ENCODE results near the gene DSP. TPM values are rescaled to one million over a fixed set of nuclear protein-coding genes. Genes with fewer than 3 reads are reported as not detected.

The DSP gene
- total and polyA plus RNA-seq, 2 donors from 2014 or later, result 14.7 to 96.2 TPM

GRCh38 chr6:7507600-7507999 is 33.9 kb upstream of the DSP start:
- Histone ChIP-seq H3K4me3 (ENCODE audit: low read length in 3 of 3) (no peak overlapping the region), H3K4me1 (ENCODE audit: control insufficient read depth in 2 of 3, insufficient read depth in 2 of 3, low read depth in 1 of 3, low read length in 3 of 3) (peaks cover 0 to 5% (median 0%) of the 10 kb centered on the region in 3 donors), H3K27ac (ENCODE audit: low read depth in 2 of 2, low read length in 2 of 2) (no peak overlapping the region), H3K27me3 (ENCODE audit: control insufficient read depth, insufficient read depth, low read length) (no peaks in the 10 kb centered on the region), H3K9me3 (ENCODE audit: control insufficient read depth in 2 of 3, insufficient read depth in 1 of 3, low read length in 3 of 3) (no peaks in the 10 kb centered on the region), H3K9ac (ENCODE audit: low read length in 3 of 3) (no peak overlapping the region), H3K36me3 (ENCODE audit: control insufficient read depth in 2 of 3, insufficient read depth in 3 of 3, low read length in 3 of 3) (no peaks in the 10 kb centered on the region)
- no peak for DNase-seq
- no peak for TF ChIP-seq CTCF (IDR thresholded peaks at IDR 0.05; ENCODE audit: borderline replicate concordance, extremely low read depth, insufficient read depth)
- intact Hi-C loops (cut with DNase I), result no loop called here
- no peak for FAIRE-seq

GRCh38 chr6:7512320-7512719 is 29.2 kb upstream of the DSP start:
- Histone ChIP-seq H3K36me3 (ENCODE audit: control insufficient read depth in 2 of 3, insufficient read depth in 3 of 3, low read length in 3 of 3) (no peaks in the 10 kb centered on the region), H3K27me3 (ENCODE audit: control insufficient read depth, insufficient read depth, low read length) (no peaks in the 10 kb centered on the region), H3K9me3 (ENCODE audit: control insufficient read depth in 2 of 3, insufficient read depth in 1 of 3, low read length in 3 of 3) (no peaks in the 10 kb centered on the region), H3K27ac (ENCODE audit: low read depth in 2 of 2, low read length in 2 of 2) (no peak overlapping the region), H3K4me3 (ENCODE audit: low read length in 3 of 3) (no peak overlapping the region), H3K4me1 (ENCODE audit: control insufficient read depth in 2 of 3, insufficient read depth in 2 of 3, low read depth in 1 of 3, low read length in 3 of 3) (no peaks in the 10 kb centered on the region), H3K9ac (ENCODE audit: low read length in 3 of 3) (no peak overlapping the region)
- DNase-seq (no peak), FAIRE-seq (no peak)
- intact Hi-C loops (cut with DNase I), result no loop called here
- TF ChIP-seq CTCF (IDR thresholded peaks at IDR 0.05; ENCODE audit: borderline replicate concordance, extremely low read depth, insufficient read depth), result no peak

GRCh38 chr6:7513529-7513928 is 27.9 kb upstream of the DSP start:
- Histone ChIP-seq H3K4me3 (ENCODE audit: low read length in 3 of 3) (no peak overlapping the region), H3K9me3 (ENCODE audit: control insufficient read depth in 2 of 3, insufficient read depth in 1 of 3, low read length in 3 of 3) (no peaks in the 10 kb centered on the region), H3K4me1 (ENCODE audit: control insufficient read depth in 2 of 3, insufficient read depth in 2 of 3, low read depth in 1 of 3, low read length in 3 of 3) (no peaks in the 10 kb centered on the region), H3K27ac (ENCODE audit: low read depth in 2 of 2, low read length in 2 of 2) (no peak overlapping the region), H3K9ac (ENCODE audit: low read length in 3 of 3) (no peak overlapping the region), H3K36me3 (ENCODE audit: control insufficient read depth in 2 of 3, insufficient read depth in 3 of 3, low read length in 3 of 3) (no peaks in the 10 kb centered on the region), H3K27me3 (ENCODE audit: control insufficient read depth, insufficient read depth, low read length) (no peaks in the 10 kb centered on the region)
- no peak for TF ChIP-seq CTCF (IDR thresholded peaks at IDR 0.05; ENCODE audit: borderline replicate concordance, extremely low read depth, insufficient read depth)
- intact Hi-C loops (cut with DNase I), result no loop called here
- DNase-seq (no peak), FAIRE-seq (no peak)

GRCh38 chr6:7515363-7515762 is 26.1 kb upstream of the DSP start:
- no peaks in the 10 kb centered on the region for H3K9me3 ChIP-seq (ENCODE audit: control insufficient read depth in 2 of 3, insufficient read depth in 1 of 3, low read length in 3 of 3)
- no peak overlapping the region for H3K27ac ChIP-seq (ENCODE audit: low read depth in 2 of 2, low read length in 2 of 2)
- H3K36me3 ChIP-seq (ENCODE audit: control insufficient read depth in 2 of 3, insufficient read depth in 3 of 3, low read length in 3 of 3), result no peaks in the 10 kb centered on the region
- no peak for TF ChIP-seq CTCF (IDR thresholded peaks at IDR 0.05; ENCODE audit: borderline replicate concordance, extremely low read depth, insufficient read depth)
- H3K9ac ChIP-seq (ENCODE audit: low read length in 3 of 3), result no peak overlapping the region
- H3K4me1 ChIP-seq (ENCODE audit: control insufficient read depth in 2 of 3, insufficient read depth in 2 of 3, low read depth in 1 of 3, low read length in 3 of 3), result no peaks in the 10 kb centered on the region
- no peak for FAIRE-seq
- H3K4me3 ChIP-seq (ENCODE audit: low read length in 3 of 3), result no peak overlapping the region
- DNase-seq, result no peak
- intact Hi-C loops (cut with DNase I), result no loop called here
- H3K27me3 ChIP-seq (ENCODE audit: control insufficient read depth, insufficient read depth, low read length), result no peaks in the 10 kb centered on the region
